Breast epithelium (tissue), 4 donors: ENCODE measurements around the gene NIPAL3. TPM values are rescaled to one million over a fixed set of nuclear protein-coding genes. Genes with fewer than 3 reads are reported as not detected.
"Not testable (repeated sequence)": the region's sequence is repeated elsewhere in the genome, so short reads cannot be mapped to it uniquely, and the experiment has no call there.

ENCODE experiments used
- DNase-seq, 2 donors: peaks; one replicate each; pipeline ENCODE4 v3.0.0-alpha.2; 2019; ENCODE audit warnings: low spot score in 2 of 2
- H3K27ac ChIP-seq, 2 donors: fragments of 200-600 bp; sonication (generic) in 1 of 2; one replicate each; pipeline ENCODE4 v1.5.1; 2016 to 2019; ENCODE audit warnings: mild to moderate bottlenecking in 1 of 2
- H3K27me3 ChIP-seq, 2 donors: fragments of 200-600 bp; sonication (generic) in 1 of 2; one replicate each; pipeline versions ENCODE4 v1.5.1 to v1.6.0; 2017 to 2019; ENCODE audit warnings: control low read depth in 1 of 2, mild to moderate bottlenecking in 1 of 2
- H3K36me3 ChIP-seq: fragments of 200-600 bp; one replicate; pipeline ENCODE4 v1.5.1; 2019
- H3K4me1 ChIP-seq, 2 donors: fragments of 200-600 bp; sonication (generic); one replicate each; pipeline ENCODE4 v1.5.1; 2016 to 2019; ENCODE audit warnings: control low read depth in 1 of 2
- H3K4me3 ChIP-seq, 3 donors: fragments of 200-600 bp; sonication (generic); 1 replicate in 2 of 3; 2 replicates in 1 of 3; pipeline ENCODE4 v1.5.1; 2016 to 2019; ENCODE audit warnings: mild to moderate bottlenecking in 3 of 3, moderate library complexity in 2 of 3
- H3K9me3 ChIP-seq, 2 donors: fragments of 200-600 bp; sonication (generic) in 1 of 2; one replicate each; pipeline ENCODE4 v1.5.1; 2016 to 2019; ENCODE audit warnings: control low read depth in 1 of 2
- CTCF ChIP-seq, 3 donors: fragments of 450-650 bp; IDR thresholded peaks; one replicate each; pipeline ENCODE4 v1.5.1; 2016 to 2017; ENCODE audit warnings: antibody characterized with exemption in 3 of 3, mild to moderate bottlenecking in 3 of 3, moderate library complexity in 3 of 3
- POLR2A ChIP-seq: fragments of 450-650 bp; IDR thresholded peaks from one replicate; pipeline ENCODE4 v1.6.1; 2016; ENCODE audit warnings: antibody characterized with exemption, mild to moderate bottlenecking, moderate library complexity
- POLR2AphosphoS5 ChIP-seq, 3 donors: sonication (generic); formaldehyde crosslinking; IDR thresholded peaks; one replicate each; pipeline ENCODE4 v1.6.1; 2017; ENCODE audit warnings: antibody characterized with exemption in 3 of 3
- intact Hi-C: fragments of 100-400 bp; cut with DNase I; formaldehyde crosslinking; loops from one replicate; pipeline ENCODE4 v1.15.1; 2023; ENCODE audit warnings: low total_unique reads
- total RNA-seq, 3 donors: library from RNA; depleted of rRNA; stranded (reverse); fragments of >200 nt; gene quantifications; one replicate each; pipeline ENCODE4 v1.1.0, GENCODE V29; 2016

The NIPAL3 gene
- total RNA-seq, 3 donors from 2014 or later, result 13.4 to 67.6 (median 28.5) TPM

GRCh38 chr1:24515671-24516209 is 100.1 kb downstream of the NIPAL3 start:
- intact Hi-C loops, result loop anchor here (5.0 kb wide), 1 partner anchor 88 kb away; no protein-coding TSS in a partner anchor
- DNase-seq, result peak; percentile 80 to 81
- H3K27me3 ChIP-seq, result not testable (repeated sequence)

DNA sequence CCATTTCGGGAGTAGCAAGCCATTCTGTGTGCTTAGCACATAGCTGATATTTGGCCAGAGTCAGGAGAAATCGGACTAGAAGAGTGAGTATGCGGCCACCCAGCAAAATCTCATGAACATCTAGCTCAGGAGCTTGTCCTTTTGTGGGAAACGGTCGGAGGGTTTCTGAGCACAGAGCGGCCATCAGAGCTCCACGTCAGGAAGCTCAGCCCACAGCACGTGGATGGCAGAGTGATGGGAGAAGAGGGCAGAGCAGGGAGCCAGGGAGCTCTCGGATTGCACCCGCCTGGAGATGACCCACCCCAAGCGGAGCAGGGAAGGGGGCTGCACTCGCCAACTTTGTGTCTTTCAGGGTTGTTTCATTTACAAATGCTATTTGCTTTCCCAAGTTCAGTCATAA is 100.9 kb downstream of the NIPAL3 start:
- Histone ChIP-seq H3K9me3 (no peaks in the 10 kb centered on the region), H3K27me3 (no peaks in the 10 kb centered on the region), H3K4me1 (no peaks in the 10 kb centered on the region), H3K4me3 (no peak overlapping the region), H3K27ac (peak overlapping the region in 1 of 2 donors; percentile 61), H3K36me3 (no peaks in the 10 kb centered on the region)
- intact Hi-C loops, result loop anchor here (5.0 kb wide), 1 partner anchor 89 kb away; no protein-coding TSS in a partner anchor
- TF ChIP-seq CTCF (IDR thresholded peaks at IDR 0.05) (no peak), POLR2A (no peak), POLR2AphosphoS5 (IDR thresholded peaks at IDR 0.05) (no peak)
- DNase-seq, result no peak

More at GRCh38 chr1:24515671-24516209, 100.1 kb downstream of the NIPAL3 start:
- H3K27ac ChIP-seq, result peak overlapping the region; percentile 40 to 61
- peak in 2 of 3 donors; percentile 31 to 45 for TF ChIP-seq POLR2AphosphoS5 (IDR thresholded peaks at IDR 0.05)
- not testable (repeated sequence) for H3K4me1 ChIP-seq, H3K36me3 ChIP-seq, H3K4me3 ChIP-seq, H3K9me3 ChIP-seq

DNA sequence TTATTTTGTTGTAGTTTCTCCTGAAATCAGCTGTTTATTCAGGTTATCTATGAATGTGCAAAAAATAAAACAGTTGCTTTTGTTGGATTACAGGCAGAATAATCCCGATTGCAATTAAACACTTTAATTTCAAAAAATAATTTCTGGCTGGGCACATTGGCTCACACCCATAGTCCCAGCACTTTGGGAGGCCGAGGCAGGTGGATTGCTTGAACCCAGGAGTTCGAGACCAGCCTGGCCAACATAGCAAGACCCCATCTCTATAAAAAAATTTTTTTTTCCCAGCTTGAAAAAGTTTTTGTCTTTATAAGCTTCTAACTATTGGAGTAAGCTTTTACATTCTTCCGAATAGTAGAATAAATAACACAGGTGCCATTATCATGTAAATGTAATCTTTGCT is 102.3 kb downstream of the NIPAL3 start:
- DNase-seq, result no peak
- H3K4me3 ChIP-seq, result no peak overlapping the region
- no peaks in the 10 kb centered on the region for H3K9me3 ChIP-seq
- H3K4me1 ChIP-seq, result no peaks in the 10 kb centered on the region
- intact Hi-C loops, result loop anchor here (5.0 kb wide), 1 partner anchor 91 kb away; no protein-coding TSS in a partner anchor
- TF ChIP-seq CTCF (IDR thresholded peaks at IDR 0.05) (no peak), POLR2A (no peak), POLR2AphosphoS5 (IDR thresholded peaks at IDR 0.05) (no peak)
- H3K27ac ChIP-seq, result no peak overlapping the region
- no peaks in the 10 kb centered on the region for H3K27me3 ChIP-seq
- no peaks in the 10 kb centered on the region for H3K36me3 ChIP-seq

DNA sequence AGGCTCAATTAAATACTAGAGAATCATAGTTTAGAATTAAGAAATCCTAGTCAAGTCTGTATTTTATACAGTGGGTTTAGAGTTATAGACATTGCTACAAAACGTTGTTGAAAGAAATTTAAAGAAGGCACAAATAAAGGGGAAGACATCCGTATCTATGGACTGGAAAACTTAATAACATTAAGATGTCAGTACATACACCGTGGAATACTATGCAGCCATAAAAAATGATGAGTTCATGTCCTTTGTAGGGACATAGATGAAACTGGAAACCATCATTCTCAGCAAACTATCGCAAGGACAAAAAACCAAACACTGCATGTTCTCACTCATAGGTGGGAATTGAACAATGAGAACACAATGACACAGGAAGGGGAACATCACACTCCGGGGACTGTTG is 104.7 kb downstream of the NIPAL3 start:
- H3K4me3 ChIP-seq, H3K36me3 ChIP-seq, H3K27ac ChIP-seq, intact Hi-C loops, H3K4me1 ChIP-seq, H3K9me3 ChIP-seq, DNase-seq, H3K27me3 ChIP-seq: not testable (repeated sequence)

Other genes with a start within 250 kb of the NIPAL3 start
- 10 to 100 TPM in 1 of 3 donors, 1 to 10 TPM in 1, under 1 TPM in 1; under 0.01 to 10.7 (median 3.9) TPM for gene IFNLR1, start 228.5 kb upstream of the NIPAL3 start, total RNA-seq
- gene GRHL3, start 96.4 kb upstream of the NIPAL3 start, total RNA-seq, result 1 to 10 TPM in 1 of 3 donors, under 1 TPM in 1, not detected in 1; 0.98 to 4.0 TPM
- 1 to 10 TPM; 3.6 to 6.9 (median 4.6) TPM for gene STPG1, start 2.0 kb upstream of the NIPAL3 start, total RNA-seq
- 10 to 100 TPM in 1 of 3 donors, 1 to 10 TPM in 2; 5.0 to 22.7 (median 8.8) TPM for gene RCAN3, start 87.0 kb downstream of the NIPAL3 start, total RNA-seq
- gene NCMAP, start 140.3 kb downstream of the NIPAL3 start, total RNA-seq, result 1 to 10 TPM in 1 of 3 donors, under 1 TPM in 2; 0.16 to 8.2 (median 0.98) TPM
- gene SRRM1, start 227.5 kb downstream of the NIPAL3 start, total RNA-seq, result 100 to 1,000 TPM in 2 of 3 donors, 10 to 100 TPM in 1; 96.3 to 134 (median 118) TPM